Adipocyte (in vitro differentiated cells): ENCODE measurements around the gene DENND6A.

Source experiments
- DNase-seq: peaks from one replicate; pipeline ENCODE4 v3.0.0-alpha.2; 2015; ENCODE audit warnings: low read depth
- H3K27me3 ChIP-seq: replicated peaks from 2 replicates; pipeline ENCODE4 v1.7.0; 2013; ENCODE audit warnings: mild to moderate bottlenecking, low read length, moderate library complexity; ENCODE audit not compliant: control insufficient read depth, insufficient read depth
- H3K36me3 ChIP-seq: 2 replicates; pipeline ENCODE4 v1.7.0; 2013; ENCODE audit warnings: low read length, mild to moderate bottlenecking, moderate library complexity; ENCODE audit not compliant: control insufficient read depth, insufficient read depth, severe bottlenecking
- H3K4me1 ChIP-seq: 2 replicates; pipeline ENCODE4 v1.7.0; 2013; ENCODE audit warnings: mild to moderate bottlenecking, low read length, moderate library complexity; ENCODE audit not compliant: control insufficient read depth, insufficient read depth
- H3K4me3 ChIP-seq: 2 replicates; pipeline ENCODE4 v1.7.0; 2013; ENCODE audit warnings: mild to moderate bottlenecking, low read length, moderate library complexity
- H3K9ac ChIP-seq: 2 replicates; pipeline ENCODE4 v1.7.0; 2013; ENCODE audit warnings: mild to moderate bottlenecking, low read length, moderate library complexity
- H3K9me3 ChIP-seq: 2 replicates; pipeline ENCODE4 v1.7.0; 2013; ENCODE audit warnings: mild to moderate bottlenecking, low read length, moderate library complexity; ENCODE audit not compliant: control insufficient read depth

The DENND6A gene

GRCh38 chr3:57661404-57661803 lies 31.5 kb downstream of the DENND6A start:
- Histone ChIP-seq H3K9ac (peak overlapping the region; percentile 65), H3K4me1 (peaks cover 26% of the 10 kb centered on the region), H3K4me3 (no peak overlapping the region), H3K36me3 (peaks cover 43% of the 10 kb centered on the region), H3K9me3 (no peaks in the 10 kb centered on the region), H3K27me3 (no peaks in the 10 kb centered on the region)
- DNase-seq, result peak; percentile 19

GRCh38 chr3:57659806-57660439 lies 33.0 kb downstream of the DENND6A start:
- Histone ChIP-seq H3K27me3 (no peaks in the 10 kb centered on the region), H3K36me3 (peaks cover 40% of the 10 kb centered on the region)
- no peak for DNase-seq

GRCh38 chr3:57659004-57659673 lies 33.7 kb downstream of the DENND6A start:
- H3K27me3 ChIP-seq, result no peaks in the 10 kb centered on the region
- peaks cover 40% of the 10 kb centered on the region for H3K36me3 ChIP-seq
- no peak overlapping the region for H3K4me3 ChIP-seq
- H3K9ac ChIP-seq, result no peak overlapping the region
- H3K4me1 ChIP-seq, result peaks cover 20% of the 10 kb centered on the region
- no peaks in the 10 kb centered on the region for H3K9me3 ChIP-seq
- peak; percentile 7 for DNase-seq

More at GRCh38 chr3:57659806-57660439, 33.0 kb downstream of the DENND6A start:
- Histone ChIP-seq H3K4me3 (no peak overlapping the region), H3K4me1 (peaks cover 20% of the 10 kb centered on the region), H3K9me3 (no peaks in the 10 kb centered on the region), H3K9ac (no peak overlapping the region)

GRCh38 chr3:57658536-57658935 lies 34.3 kb downstream of the DENND6A start:
- Histone ChIP-seq H3K4me1 (peaks cover 20% of the 10 kb centered on the region), H3K9ac (no peak overlapping the region), H3K27me3 (no peaks in the 10 kb centered on the region), H3K4me3 (no peak overlapping the region), H3K36me3 (peaks cover 34% of the 10 kb centered on the region), H3K9me3 (no peaks in the 10 kb centered on the region)
- peak; percentile 15 for DNase-seq

- H3K4me3 ChIP-seq, result no peak overlapping the region
- no peaks in the 10 kb centered on the region for H3K27me3 ChIP-seq
- H3K9me3 ChIP-seq, result no peaks in the 10 kb centered on the region
- no peak for DNase-seq
- H3K4me1 ChIP-seq, result peaks cover 7% of the 10 kb centered on the region
- H3K9ac ChIP-seq, result no peak overlapping the region
- H3K36me3 ChIP-seq, result peaks cover 43% of the 10 kb centered on the region
Measured at GRCh38 chr3:57655727-57656126, 37.1 kb downstream of the DENND6A start.

- peaks cover 38% of the 10 kb centered on the region for H3K36me3 ChIP-seq
- H3K9me3 ChIP-seq, result no peaks in the 10 kb centered on the region
- H3K4me1 ChIP-seq, result peaks cover 7% of the 10 kb centered on the region
- no peak overlapping the region for H3K4me3 ChIP-seq
- no peak overlapping the region for H3K9ac ChIP-seq
- H3K27me3 ChIP-seq, result no peaks in the 10 kb centered on the region
- no peak for DNase-seq
Measured at GRCh38 chr3:57654267-57654666, 38.6 kb downstream of the DENND6A start.

GRCh38 chr3:57652203-57652602 lies 40.7 kb downstream of the DENND6A start:
- H3K27me3 ChIP-seq, result no peaks in the 10 kb centered on the region
- DNase-seq, result no peak

GRCh38 chr3:57647292-57647940 lies 45.5 kb downstream of the DENND6A start:
- Histone ChIP-seq H3K4me3 (no peak overlapping the region), H3K36me3 (peaks cover 33% of the 10 kb centered on the region)

More at GRCh38 chr3:57652203-57652602, 40.7 kb downstream of the DENND6A start:
- no peak overlapping the region for H3K9ac ChIP-seq
- H3K4me3 ChIP-seq, result no peak overlapping the region
- peaks cover 9% of the 10 kb centered on the region for H3K9me3 ChIP-seq
- peaks cover 35% of the 10 kb centered on the region for H3K36me3 ChIP-seq
- H3K4me1 ChIP-seq, result peaks cover 2% of the 10 kb centered on the region

GRCh38 chr3:57646723-57647122 lies 46.2 kb downstream of the DENND6A start:
- peaks cover 9% of the 10 kb centered on the region for H3K9me3 ChIP-seq
- no peak overlapping the region for H3K4me3 ChIP-seq
- peaks cover 33% of the 10 kb centered on the region for H3K36me3 ChIP-seq
- peak; percentile 75 for DNase-seq
- peak overlapping the region; percentile 62 for H3K9ac ChIP-seq
- no peaks in the 10 kb centered on the region for H3K27me3 ChIP-seq
- H3K4me1 ChIP-seq, result peaks cover 7% of the 10 kb centered on the region

More at GRCh38 chr3:57647292-57647940, 45.5 kb downstream of the DENND6A start:
- peak overlapping the region; percentile 62 for H3K9ac ChIP-seq
- DNase-seq, result no peak
- no peaks in the 10 kb centered on the region for H3K27me3 ChIP-seq
- peaks cover 7% of the 10 kb centered on the region for H3K4me1 ChIP-seq
- H3K9me3 ChIP-seq, result peaks cover 9% of the 10 kb centered on the region

GRCh38 chr3:57644740-57645139 lies 48.1 kb downstream of the DENND6A start:
- peaks cover 9% of the 10 kb centered on the region for H3K9me3 ChIP-seq
- H3K9ac ChIP-seq, result no peak overlapping the region
- no peaks in the 10 kb centered on the region for H3K27me3 ChIP-seq
- H3K4me1 ChIP-seq, result peaks cover 7% of the 10 kb centered on the region
- H3K36me3 ChIP-seq, result peaks cover 40% of the 10 kb centered on the region
- no peak for DNase-seq
- no peak overlapping the region for H3K4me3 ChIP-seq

- H3K4me3 ChIP-seq, result no peak overlapping the region
- peaks cover 6% of the 10 kb centered on the region for H3K4me1 ChIP-seq
- peak; percentile 91 for DNase-seq
- no peaks in the 10 kb centered on the region for H3K27me3 ChIP-seq
- H3K36me3 ChIP-seq, result peaks cover 76% of the 10 kb centered on the region
- H3K9ac ChIP-seq, result no peak overlapping the region
- H3K9me3 ChIP-seq, result no peaks in the 10 kb centered on the region
Measured at GRCh38 chr3:57637391-57637790, 55.5 kb downstream of the DENND6A start.
